Karpas-422 (cell line): ENCODE data around the gene COQ10B. TPM values are rescaled to one million over a fixed set of nuclear protein-coding genes. Genes with fewer than 3 reads are reported as not detected.
A peak's percentile ranks its signal among the peaks of the same experiment; 100 is the strongest.

Experiments
- DNase-seq: peaks from one replicate; pipeline ENCODE4 v3.0.0-alpha.2; 2015
- H2AFZ ChIP-seq: fragments of 200-600 bp; sonication (generic); 2 replicates; pipeline ENCODE4 v1.6.1; 2014; ENCODE audit warnings: antibody characterized with exemption, low read length, mixed read lengths
- H3K27ac ChIP-seq: fragments of 200-600 bp; sonication (generic); 2 replicates; pipeline ENCODE4 v1.5.1; 2014; ENCODE audit warnings: mild to moderate bottlenecking, low read length, moderate library complexity
- H3K27me3 ChIP-seq: fragments of 200-600 bp; sonication (generic); 2 replicates; pipeline ENCODE4 v1.6.1; 2014; ENCODE audit warnings: low read length, mixed read lengths
- H3K36me3 ChIP-seq: fragments of 200-600 bp; sonication (generic); 2 replicates; pipeline ENCODE4 v1.6.1; 2014; ENCODE audit warnings: low read length, mixed read lengths; ENCODE audit not compliant: insufficient read depth
- H3K4me1 ChIP-seq: fragments of 200-600 bp; sonication (generic); 2 replicates; pipeline ENCODE4 v1.6.1; 2014; ENCODE audit warnings: mild to moderate bottlenecking, low read length, mixed read lengths
- H3K4me2 ChIP-seq: fragments of 200-600 bp; sonication (generic); 2 replicates; pipeline ENCODE4 v1.6.1; 2014; ENCODE audit warnings: low read length, low read depth, mild to moderate bottlenecking; ENCODE audit not compliant: poor library complexity, severe bottlenecking
- H3K4me3 ChIP-seq: fragments of 200-600 bp; sonication (generic); 2 replicates; pipeline ENCODE4 v1.5.1; 2014; ENCODE audit warnings: mild to moderate bottlenecking, antibody characterized with exemption, low read length, mixed read lengths
- H3K79me2 ChIP-seq: fragments of 200-600 bp; sonication (generic); 2 replicates; pipeline ENCODE4 v1.6.1; 2014; ENCODE audit warnings: mild to moderate bottlenecking, low read length, mixed read lengths
- H3K9ac ChIP-seq: fragments of 200-600 bp; sonication (generic); 2 replicates; pipeline ENCODE4 v1.6.0; 2014; ENCODE audit warnings: low read length
- H3K9me2 ChIP-seq: fragments of 200-600 bp; sonication (generic), shearing (Covaris generic); replicated peaks from 2 replicates; pipeline ENCODE4 v1.6.0; 2014; ENCODE audit warnings: mild to moderate bottlenecking, low read length, moderate library complexity; ENCODE audit not compliant: insufficient read depth
- H3K9me3 ChIP-seq: fragments of 300-700, 200-600 bp; sonication (generic); 2 replicates; pipeline ENCODE4 v1.6.1; 2014; ENCODE audit warnings: low read length, mixed read lengths
- H4K20me1 ChIP-seq: fragments of 200-600 bp; sonication (generic); 2 replicates; pipeline ENCODE4 v1.6.1; 2014; ENCODE audit warnings: mild to moderate bottlenecking, antibody characterized with exemption, low read length, low read depth; ENCODE audit not compliant: insufficient read depth
- total RNA-seq: library from RNA; depleted of rRNA; stranded (reverse); fragments of >200 nt; shearing (Covaris generic); gene quantifications from 2 replicates; pipeline ENCODE4 v1.2.3, GENCODE V29; 2014; ENCODE audit warnings: low replicate concordance; rRNA removed

COQ10B gene
- 12.3 and 23.5 TPM in 2 replicates for total RNA-seq

- H3K4me3 ChIP-seq: peak within 1 kb of the TSS; percentile 80
- no peaks in the 10 kb centered on the region for H3K9me2 ChIP-seq
- H4K20me1 ChIP-seq: peaks cover 19% of the 10 kb centered on the region
- H3K27me3 ChIP-seq: no peaks in the 10 kb centered on the region
- H3K36me3 ChIP-seq: peaks cover 6% of the 10 kb centered on the region; the same call in 1 of the 2 replicates
- peak within 1 kb of the TSS; percentile 83 for H3K27ac ChIP-seq
- H3K79me2 ChIP-seq: peaks cover 45% of the 10 kb centered on the region
- H2AFZ ChIP-seq: peak within 1 kb of the TSS; percentile 65
- peak within 1 kb of the TSS; percentile 98 for H3K4me2 ChIP-seq
- no peaks in the 10 kb centered on the region for H3K9me3 ChIP-seq
- peaks cover 16% of the 10 kb centered on the region for H3K4me1 ChIP-seq
- peak within 1 kb of the TSS; percentile 88 for H3K9ac ChIP-seq
- peak; percentile 100 for DNase-seq
Observed at GRCh38 chr2:197453123-197453913, at the start of gene COQ10B. Gene COQ10B, plus strand, starts transcription at chr2:197453552. Its CDS starts 9 bp downstream, at chr2:197453561.

DNA sequence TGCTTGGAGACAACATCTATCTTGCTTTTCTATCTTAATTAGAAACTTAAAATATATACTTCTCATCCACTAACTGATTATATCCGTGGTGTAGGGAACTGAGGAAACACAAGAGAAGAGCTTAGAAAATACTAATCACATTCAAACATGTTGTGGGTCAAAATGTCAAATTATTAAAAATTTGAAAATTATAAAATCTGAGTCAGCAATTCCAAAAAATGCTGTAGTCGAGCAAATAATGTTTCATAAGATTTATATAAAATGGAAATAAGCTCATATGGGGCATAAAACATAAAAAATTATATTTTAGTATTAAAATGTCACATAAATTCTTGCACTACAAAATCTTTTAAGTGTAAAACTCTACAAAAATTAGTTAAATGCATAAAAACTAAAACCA, 47.8 kb upstream of the COQ10B start:
- H3K4me2 ChIP-seq: no peak overlapping the region
- H3K36me3 ChIP-seq: peaks cover 78% of the 10 kb centered on the region; the same call in 1 of the 2 replicates
- H3K4me3 ChIP-seq: no peak overlapping the region
- no peaks in the 10 kb centered on the region for H3K27me3 ChIP-seq
- no peak overlapping the region for H2AFZ ChIP-seq
- no peak overlapping the region for H3K9ac ChIP-seq
- no peak for DNase-seq
- H4K20me1 ChIP-seq: 0 out of 2 replicates have a peak, but pooled peaks cover 13% of the 10 kb centered on the region
- H3K9me3 ChIP-seq: no peaks in the 10 kb centered on the region
- H3K79me2 ChIP-seq: peaks cover 24% of the 10 kb centered on the region
- H3K27ac ChIP-seq: no peak overlapping the region
- no peaks in the 10 kb centered on the region for H3K4me1 ChIP-seq
- H3K9me2 ChIP-seq: no peaks in the 10 kb centered on the region

DNA sequence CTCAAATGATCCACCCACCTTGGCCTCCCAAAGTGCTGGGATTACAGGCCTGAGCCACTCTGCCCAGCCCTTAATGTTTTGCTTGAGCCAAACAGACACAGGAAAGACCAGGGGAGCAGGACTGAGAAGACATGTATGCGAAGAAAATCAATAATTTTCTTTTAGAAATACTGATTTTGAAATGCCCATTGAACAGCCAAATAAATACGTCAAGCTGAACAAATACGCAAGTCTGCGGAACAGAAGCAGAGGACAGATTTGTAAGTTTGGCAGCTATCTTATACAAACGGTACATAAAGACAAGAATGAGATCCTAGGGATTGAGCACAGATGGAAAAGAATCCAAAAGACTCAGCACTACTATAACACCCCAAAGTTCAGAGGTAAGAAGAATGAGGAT, 39.3 kb upstream of the COQ10B start:
- H4K20me1 ChIP-seq: 0 out of 2 replicates have a peak, but pooled peaks cover 5% of the 10 kb centered on the region
- no peaks in the 10 kb centered on the region for H3K9me3 ChIP-seq
- H2AFZ ChIP-seq: no peak overlapping the region
- no peak overlapping the region for H3K9ac ChIP-seq
- DNase-seq: no peak
- H3K4me3 ChIP-seq: no peak overlapping the region
- H3K27ac ChIP-seq: no peak overlapping the region
- peaks cover 62% of the 10 kb centered on the region for H3K36me3 ChIP-seq
- no peak overlapping the region for H3K4me2 ChIP-seq
- no peaks in the 10 kb centered on the region for H3K4me1 ChIP-seq
- H3K9me2 ChIP-seq: no peaks in the 10 kb centered on the region
- H3K79me2 ChIP-seq: peaks cover 46% of the 10 kb centered on the region
- H3K27me3 ChIP-seq: no peaks in the 10 kb centered on the region

DNA sequence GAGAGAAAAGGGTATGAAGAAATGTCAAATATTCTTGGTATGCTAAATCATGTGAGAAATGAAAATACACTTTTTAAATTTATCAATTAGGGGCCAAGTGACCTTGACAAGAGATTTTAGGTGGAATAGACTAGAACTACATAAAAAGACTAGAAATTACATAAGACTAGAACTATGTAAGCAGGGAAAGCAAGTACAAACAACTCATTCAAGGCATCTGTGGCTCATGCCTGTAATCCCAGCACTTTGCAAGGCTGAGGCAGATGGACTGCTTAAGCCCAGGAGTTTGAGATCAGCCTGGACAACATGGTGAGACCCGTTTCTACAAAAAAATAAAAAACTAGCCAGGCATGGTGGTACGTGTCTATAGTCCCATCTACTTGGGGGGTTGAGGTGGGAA, 38.8 kb upstream of the COQ10B start:
- Histone ChIP-seq H3K79me2 (peaks cover 48% of the 10 kb centered on the region), H3K9me3 (no peaks in the 10 kb centered on the region), H3K27ac (no peak overlapping the region), H4K20me1 (0 out of 2 replicates have a peak, but pooled peaks cover 2% of the 10 kb centered on the region), H2AFZ (no peak overlapping the region), H3K27me3 (no peaks in the 10 kb centered on the region), H3K9ac (no peak overlapping the region), H3K4me3 (no peak overlapping the region), H3K4me1 (no peaks in the 10 kb centered on the region), H3K9me2 (no peaks in the 10 kb centered on the region), H3K36me3 (peaks cover 64% of the 10 kb centered on the region), H3K4me2 (no peak overlapping the region)
- DNase-seq: no peak

- peaks cover 58% of the 10 kb centered on the region for H3K79me2 ChIP-seq
- no peaks in the 10 kb centered on the region for H3K9me2 ChIP-seq
- DNase-seq: no peak
- no peaks in the 10 kb centered on the region for H3K4me1 ChIP-seq
- no peak overlapping the region for H2AFZ ChIP-seq
- H3K27ac ChIP-seq: no peak overlapping the region
- no peak overlapping the region for H3K4me2 ChIP-seq
- no peak overlapping the region for H3K9ac ChIP-seq
- H3K36me3 ChIP-seq: peaks cover 68% of the 10 kb centered on the region
- H3K27me3 ChIP-seq: no peaks in the 10 kb centered on the region
- no peaks in the 10 kb centered on the region for H3K9me3 ChIP-seq
- 0 out of 2 replicates have a peak, but pooled peaks cover 8% of the 10 kb centered on the region for H4K20me1 ChIP-seq
- no peak overlapping the region for H3K4me3 ChIP-seq
Observed at GRCh38 chr2:197416268-197416667, 37.1 kb upstream of the COQ10B start.

DNA sequence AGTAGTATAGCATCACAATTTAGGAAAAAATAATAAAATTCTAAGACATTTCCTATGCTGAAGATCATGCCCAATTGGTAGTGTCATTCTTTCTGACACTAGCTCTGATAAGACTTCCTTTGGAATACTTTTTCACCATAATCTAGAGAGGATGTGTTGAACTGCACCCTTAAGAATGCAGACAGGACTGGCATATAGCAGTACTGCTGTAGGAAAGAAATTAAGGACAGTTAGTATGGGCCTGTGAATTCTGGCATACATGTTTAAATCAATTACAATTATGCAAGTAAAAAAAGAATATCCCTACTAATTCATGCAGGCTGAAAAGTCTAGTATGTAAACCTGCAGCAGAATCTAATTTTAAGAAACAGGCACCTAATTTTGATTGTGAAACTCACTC, 33.9 kb upstream of the COQ10B start:
- DNase-seq: no peak
- peaks cover 64% of the 10 kb centered on the region for H3K36me3 ChIP-seq

DNA sequence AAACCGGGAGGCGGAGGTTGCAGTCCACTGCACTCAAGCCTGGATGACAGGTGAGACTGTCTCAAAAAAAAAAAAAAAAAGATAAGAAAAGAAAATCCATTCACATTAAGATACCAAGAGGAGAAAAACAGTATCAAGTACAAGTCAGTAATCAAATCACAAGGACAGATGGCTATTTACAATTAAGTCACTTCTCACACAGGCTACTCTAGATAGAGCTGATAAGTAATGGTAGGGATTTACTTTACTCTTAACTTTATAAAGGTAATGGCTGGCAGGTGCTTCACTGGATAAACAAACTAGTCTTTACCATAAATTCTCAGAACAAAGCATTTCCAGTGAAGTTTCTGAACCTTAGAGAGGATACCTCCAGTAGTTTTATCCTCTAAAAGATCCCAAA, 30.0 kb upstream of the COQ10B start:
- H3K79me2 ChIP-seq: peaks cover 99% of the 10 kb centered on the region
- no peak overlapping the region for H2AFZ ChIP-seq
- H3K9me3 ChIP-seq: no peaks in the 10 kb centered on the region
- no peak overlapping the region for H3K4me2 ChIP-seq
- no peak overlapping the region for H3K9ac ChIP-seq
- H3K27ac ChIP-seq: no peak overlapping the region
- H3K4me1 ChIP-seq: peaks cover 23% of the 10 kb centered on the region
- H3K9me2 ChIP-seq: no peaks in the 10 kb centered on the region
- H3K4me3 ChIP-seq: no peak overlapping the region
- no peaks in the 10 kb centered on the region for H3K27me3 ChIP-seq
- H4K20me1 ChIP-seq: peaks cover 43% of the 10 kb centered on the region
- DNase-seq: no peak
- H3K36me3 ChIP-seq: peaks cover 38% of the 10 kb centered on the region

More for the DNA sequence above, 33.9 kb upstream of the COQ10B start:
- Histone ChIP-seq H2AFZ (no peak overlapping the region), H3K9me3 (no peaks in the 10 kb centered on the region), H3K4me1 (no peaks in the 10 kb centered on the region), H3K27ac (no peak overlapping the region), H4K20me1 (peaks cover 17% of the 10 kb centered on the region), H3K27me3 (no peaks in the 10 kb centered on the region), H3K9me2 (no peaks in the 10 kb centered on the region), H3K9ac (no peak overlapping the region), H3K79me2 (peaks cover 82% of the 10 kb centered on the region), H3K4me2 (no peak overlapping the region), H3K4me3 (no peak overlapping the region)

GRCh38 chr2:197425550-197425949, 27.8 kb upstream of the COQ10B start:
- Histone ChIP-seq H3K9me3 (no peaks in the 10 kb centered on the region), H3K9ac (no peak overlapping the region), H3K27ac (no peak overlapping the region), H3K4me2 (no peak overlapping the region), H3K9me2 (no peaks in the 10 kb centered on the region), H3K27me3 (no peaks in the 10 kb centered on the region), H3K4me1 (peaks cover 42% of the 10 kb centered on the region), H4K20me1 (peaks cover 62% of the 10 kb centered on the region), H2AFZ (no peak overlapping the region), H3K4me3 (no peak overlapping the region), H3K79me2 (peaks cover 99% of the 10 kb centered on the region), H3K36me3 (peaks cover 26% of the 10 kb centered on the region)
- no peak for DNase-seq
